ENCODE measurements around the gene SDC1.

The SDC1 gene

GRCh38 chr2:20215183-20216040, 9.5 kb downstream of the SDC1 start:
- H3K27ac ChIP-seq, result peak overlapping the region; percentile 93
- TF ChIP-seq ZFX (IDR thresholded peaks at IDR 0.05) (no peak), CTCF (conservative IDR thresholded peaks at IDR 0.05) (no peak)

DNA sequence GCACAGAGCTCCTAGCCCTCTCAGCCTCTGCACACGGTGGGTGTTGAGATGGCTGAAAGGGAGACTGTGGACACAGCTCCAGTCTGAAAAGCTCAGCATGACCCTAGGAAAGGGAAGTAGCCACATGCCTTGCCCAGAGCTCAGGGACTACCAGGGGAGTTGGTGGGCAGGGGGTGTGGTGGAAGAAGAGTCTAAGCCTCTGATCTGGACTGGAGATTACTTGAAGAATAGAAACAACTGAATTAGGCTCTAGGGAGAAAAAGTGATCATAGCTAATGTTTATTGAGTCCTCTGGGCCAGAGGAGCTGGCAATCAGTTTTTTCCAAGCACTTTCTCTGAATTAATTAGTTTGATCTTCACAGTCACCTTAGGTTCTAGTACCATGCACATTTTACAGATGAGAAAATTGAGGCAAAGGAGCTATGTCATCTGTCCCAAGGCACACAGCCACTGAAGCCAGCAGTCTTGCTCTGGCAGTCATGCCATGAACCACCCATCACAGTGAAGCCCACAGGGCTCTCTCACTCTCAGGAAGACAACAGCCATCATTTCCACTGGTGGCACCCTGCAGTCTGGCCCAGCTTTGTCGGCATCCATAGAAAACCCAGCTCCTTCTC, 10.3 kb downstream of the SDC1 start:
- TF ChIP-seq ZFX (IDR thresholded peaks at IDR 0.05), result no peak
- no peak for TF ChIP-seq CTCF (conservative IDR thresholded peaks at IDR 0.05)
- H3K27ac ChIP-seq, result peak overlapping the region; percentile 93

- TF ChIP-seq ZFX (IDR thresholded peaks at IDR 0.05), result no peak
- TF ChIP-seq CTCF (conservative IDR thresholded peaks at IDR 0.05), result no peak
- peak overlapping the region; percentile 93 for H3K27ac ChIP-seq
Measured at GRCh38 chr2:20213651-20214565, 11.0 kb downstream of the SDC1 start.

GRCh38 chr2:20212871-20213503, 11.9 kb downstream of the SDC1 start:
- peak overlapping the region; percentile 93 for H3K27ac ChIP-seq
- TF ChIP-seq ZFX (IDR thresholded peaks at IDR 0.05) (no peak), CTCF (conservative IDR thresholded peaks at IDR 0.05) (no peak)

DNA sequence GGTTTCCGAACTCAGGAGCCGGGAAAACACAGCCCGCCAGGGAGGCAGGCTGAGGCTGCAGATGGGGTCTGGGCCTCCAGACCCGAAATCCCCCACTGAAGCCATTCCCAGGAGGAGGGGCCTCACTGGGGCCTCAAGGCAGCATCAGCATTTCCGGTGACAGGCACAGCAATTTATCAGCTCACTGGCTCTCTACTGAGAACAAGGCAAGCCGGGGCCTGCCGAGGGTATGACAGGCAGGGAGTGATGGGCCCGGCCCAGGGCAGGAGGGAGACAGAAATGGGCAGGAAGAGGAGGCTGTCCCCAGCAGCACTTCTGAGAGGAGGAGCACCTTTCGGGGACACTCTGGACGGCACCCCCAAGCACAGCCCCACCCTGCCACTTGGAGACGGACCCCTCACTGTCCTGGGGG, 12.5 kb downstream of the SDC1 start:
- H3K27ac ChIP-seq, result peak overlapping the region; percentile 93
- TF ChIP-seq ZFX (IDR thresholded peaks at IDR 0.05), result no peak
- TF ChIP-seq CTCF (conservative IDR thresholded peaks at IDR 0.05), result no peak

- TF ChIP-seq CTCF (conservative IDR thresholded peaks at IDR 0.05) (no peak), ZFX (IDR thresholded peaks at IDR 0.05) (no peak)
- peak overlapping the region; percentile 93 for H3K27ac ChIP-seq
Measured at GRCh38 chr2:20211860-20212458, 13.0 kb downstream of the SDC1 start.

Data from C4-2B (cell line).